Vagina (tissue), 2 donors: Measurements from ENCODE around the gene LCE4A. TPM values are rescaled to one million over a fixed set of nuclear protein-coding genes. Genes with fewer than 3 reads are reported as not detected.
"Not testable (repeated sequence)": the region's sequence is repeated elsewhere in the genome, so short reads cannot be mapped to it uniquely, and the experiment has no call there.

Source experiments
- DNase-seq, 2 donors: peaks; one replicate each; pipeline ENCODE4 v3.0.0-alpha.2; 2017; ENCODE audit errors: extremely low spot score in 2 of 2
- H3K27ac ChIP-seq: fragments of 200-600 bp; sonication (generic); one replicate; pipeline ENCODE4 v1.5.1; 2019
- H3K27me3 ChIP-seq: fragments of 200-600 bp; sonication (generic); one replicate; pipeline ENCODE4 v1.5.1; 2019
- H3K36me3 ChIP-seq, 2 donors: fragments of 200-600 bp; sonication (generic); one replicate each; pipeline ENCODE4 v1.5.1; 2017 to 2019
- H3K4me1 ChIP-seq: fragments of 200-600 bp; sonication (generic); one replicate; pipeline ENCODE4 v1.5.1; 2019
- H3K4me3 ChIP-seq, 2 donors: fragments of 200-600 bp; sonication (generic); 1 replicate in 1 of 2; 2 replicates in 1 of 2; pipeline ENCODE4 v1.5.1; 2016 to 2019
- H3K9me3 ChIP-seq: fragments of 200-600 bp; sonication (generic); one replicate; pipeline ENCODE4 v1.5.1; 2019
- CTCF ChIP-seq, 3 experiments: fragments of 450-650 bp in 2 of 3; fragments of 200-600 bp in 1 of 3; sonication (generic) in 1 of 3; IDR thresholded peaks; one replicate each; pipeline ENCODE4 v1.5.1; 2017 to 2019; ENCODE audit warnings: antibody characterized with exemption in 3 of 3, mild to moderate bottlenecking in 2 of 3, moderate library complexity in 2 of 3
- POLR2A ChIP-seq, 2 donors: fragments of 450-650 bp; IDR thresholded peaks; one replicate each; pipeline ENCODE4 v1.6.1; 2017; ENCODE audit warnings: antibody characterized with exemption in 2 of 2, mild to moderate bottlenecking in 2 of 2, moderate library complexity in 2 of 2
- POLR2AphosphoS5 ChIP-seq, 2 donors: sonication (generic); formaldehyde crosslinking; IDR thresholded peaks; one replicate each; pipeline ENCODE4 v1.9.0; 2017; ENCODE audit warnings: antibody characterized with exemption in 2 of 2, mild to moderate bottlenecking in 2 of 2, low read depth in 1 of 2; ENCODE audit not compliant: insufficient read depth in 1 of 2
- intact Hi-C: fragments of 100-400 bp; cut with DNase I; formaldehyde crosslinking; loops from one replicate; pipeline ENCODE4 v1.15.1; 2023
- total RNA-seq: library from RNA; depleted of rRNA; stranded (reverse); fragments of >200 nt; gene quantifications from one replicate; pipeline ENCODE4 v1.2.3, GENCODE V29; 2016

Gene LCE4A
- not detected for total RNA-seq

- no peak within 1 kb of the TSS for H3K27ac ChIP-seq
- no peaks in the 10 kb centered on the region for H3K4me1 ChIP-seq
- DNase-seq = no peak
- intact Hi-C loops = no loop called here
- H3K36me3 ChIP-seq = no peaks in the 10 kb centered on the region
- H3K27me3 ChIP-seq = no peaks in the 10 kb centered on the region
- no peak within 1 kb of the TSS for H3K4me3 ChIP-seq
- H3K9me3 ChIP-seq = no peaks in the 10 kb centered on the region
- TF ChIP-seq POLR2AphosphoS5 (IDR thresholded peaks at IDR 0.05; ENCODE audit: insufficient read depth in 1 of 2, low read depth in 1 of 2) (no peak), POLR2A (IDR thresholded peaks at IDR 0.05) (no peak), CTCF (IDR thresholded peaks at IDR 0.05) (no peak)
Measured at GRCh38 chr1:152707860-152708259, at the start of gene LCE4A. TSS of gene LCE4A (plus strand) at chr1:152708160. CDS start at chr1:152709076, 916 bp downstream.

GRCh38 chr1:152658649-152659048, 49.3 kb upstream of the LCE4A start:
- no peaks in the 10 kb centered on the region for H3K4me1 ChIP-seq
- intact Hi-C loops = no loop called here
- no peaks in the 10 kb centered on the region for H3K27me3 ChIP-seq
- no peak overlapping the region for H3K4me3 ChIP-seq
- no peak for TF ChIP-seq CTCF (IDR thresholded peaks at IDR 0.05)
- TF ChIP-seq POLR2AphosphoS5 (IDR thresholded peaks at IDR 0.05; ENCODE audit: insufficient read depth in 1 of 2, low read depth in 1 of 2) = no peak
- no peak for TF ChIP-seq POLR2A (IDR thresholded peaks at IDR 0.05)
- DNase-seq = no peak
- H3K27ac ChIP-seq = no peak overlapping the region
- H3K36me3 ChIP-seq = no peaks in the 10 kb centered on the region
- no peaks in the 10 kb centered on the region for H3K9me3 ChIP-seq

- Histone ChIP-seq H3K36me3 (no peaks in the 10 kb centered on the region), H3K4me3 (no peak within 1 kb of the TSS), H3K4me1 (no peaks in the 10 kb centered on the region), H3K27ac (no peak within 1 kb of the TSS), H3K27me3 (no peaks in the 10 kb centered on the region), H3K9me3 (no peaks in the 10 kb centered on the region)
- DNase-seq = no peak
- intact Hi-C loops = no loop called here
- TF ChIP-seq POLR2A (IDR thresholded peaks at IDR 0.05) (no peak), POLR2AphosphoS5 (IDR thresholded peaks at IDR 0.05; ENCODE audit: insufficient read depth in 1 of 2, low read depth in 1 of 2) (no peak), CTCF (IDR thresholded peaks at IDR 0.05) (no peak)
Measured at GRCh38 chr1:152663098-152663497, 44.9 kb upstream of the LCE4A start, which contains the start of gene LCE2D. TSS of gene LCE2D (plus strand) at chr1:152663380. CDS start at chr1:152664106, 726 bp downstream.

GRCh38 chr1:152666171-152666570, 41.8 kb upstream of the LCE4A start:
- DNase-seq, H3K36me3 ChIP-seq, intact Hi-C loops: not testable (repeated sequence)

GRCh38 chr1:152667648-152668047, 40.3 kb upstream of the LCE4A start:
- no peaks in the 10 kb centered on the region for H3K4me1 ChIP-seq
- no peaks in the 10 kb centered on the region for H3K36me3 ChIP-seq
- TF ChIP-seq POLR2A (IDR thresholded peaks at IDR 0.05) = no peak
- TF ChIP-seq POLR2AphosphoS5 (IDR thresholded peaks at IDR 0.05; ENCODE audit: insufficient read depth in 1 of 2, low read depth in 1 of 2) = no peak
- no peak for TF ChIP-seq CTCF (IDR thresholded peaks at IDR 0.05)
- H3K4me3 ChIP-seq = no peak overlapping the region
- no peak overlapping the region for H3K27ac ChIP-seq
- H3K27me3 ChIP-seq = no peaks in the 10 kb centered on the region
- no peaks in the 10 kb centered on the region for H3K9me3 ChIP-seq
- DNase-seq = no peak
- intact Hi-C loops = no loop called here

More at GRCh38 chr1:152666171-152666570, 41.8 kb upstream of the LCE4A start:
- not testable (repeated sequence) for H3K27me3 ChIP-seq, H3K4me1 ChIP-seq, H3K9me3 ChIP-seq, H3K4me3 ChIP-seq, H3K27ac ChIP-seq
